Stimulated activated CD4-positive, alpha-beta T cell treated with anti-CD3 and anti-CD28 coated beads, Interleukin-4, amount 100 ng/mL, for 1 hour (primary cell): ENCODE data around the gene BUD31.
"Not testable (repeated sequence)": the region's sequence is repeated elsewhere in the genome, so short reads cannot be mapped to it uniquely, and the experiment has no call there.

ENCODE experiments used
- DNase-seq: peaks from one replicate; pipeline ENCODE4 v3.0.0-alpha.2; 2020

BUD31 gene

GRCh38 chr7:99402854-99403253 lies 5.9 kb upstream of the BUD31 start:
- DNase-seq: no peak

- no peak for DNase-seq
Observed at GRCh38 chr7:99403764-99404163, 5.0 kb upstream of the BUD31 start.

- no peak for DNase-seq
Observed at GRCh38 chr7:99404235-99404976, 4.4 kb upstream of the BUD31 start.

GRCh38 chr7:99404977-99405320 lies 3.8 kb upstream of the BUD31 start:
- no peak for DNase-seq

- DNase-seq: no peak
Observed at GRCh38 chr7:99406557-99406956, 2.2 kb upstream of the BUD31 start.

- peak; percentile 46 for DNase-seq
Observed at GRCh38 chr7:99407872-99408378, 844 bp upstream of the BUD31 start.

GRCh38 chr7:99409192-99409572 lies 413 bp downstream of the BUD31 start:
- no peak for DNase-seq

- DNase-seq: no peak
Observed at GRCh38 chr7:99409806-99410205, 1.0 kb downstream of the BUD31 start.

- DNase-seq: no peak
Observed at GRCh38 chr7:99410635-99411034, 1.9 kb downstream of the BUD31 start.

GRCh38 chr7:99415513-99416127 lies 6.9 kb downstream of the BUD31 start:
- not testable (repeated sequence) for DNase-seq

GRCh38 chr7:99418260-99418659 lies 9.5 kb downstream of the BUD31 start:
- no peak for DNase-seq

- no peak for DNase-seq
Observed at GRCh38 chr7:99419323-99420021, 10.7 kb downstream of the BUD31 start.

GRCh38 chr7:99420213-99420612 lies 11.4 kb downstream of the BUD31 start:
- DNase-seq: no peak

- DNase-seq: no peak
Observed at GRCh38 chr7:99420986-99421385, 12.2 kb downstream of the BUD31 start.

GRCh38 chr7:99422186-99422585 lies 13.4 kb downstream of the BUD31 start:
- no peak for DNase-seq

- no peak for DNase-seq
Observed at GRCh38 chr7:99422625-99423024, 13.9 kb downstream of the BUD31 start.

- DNase-seq: no peak
Observed at GRCh38 chr7:99424932-99425730, 16.4 kb downstream of the BUD31 start.

- DNase-seq: no peak
Observed at GRCh38 chr7:99428972-99429566, 20.3 kb downstream of the BUD31 start.

- DNase-seq: no peak
Observed at GRCh38 chr7:99429756-99430155, 21.0 kb downstream of the BUD31 start.

- DNase-seq: not testable (repeated sequence)
Observed at GRCh38 chr7:99431756-99432540, 23.2 kb downstream of the BUD31 start.

GRCh38 chr7:99433158-99433557 lies 24.4 kb downstream of the BUD31 start:
- DNase-seq: no peak
